WI38 (cell line): ENCODE measurements around the gene CROCC2.

Experiments used
- H3K4me3 ChIP-seq: 2 replicates; pipeline ENCODE4 v1.5.1; 2011; ENCODE audit warnings: low read depth, mild to moderate bottlenecking, control low read depth, low read length
- CTCF ChIP-seq: IDR thresholded peaks from 2 replicates; pipeline ENCODE4 v1.5.1; 2012; ENCODE audit warnings: low read depth, mild to moderate bottlenecking, control low read depth, low read length

CROCC2 gene

GRCh38 chr2:241041589-241042158, 135.5 kb downstream of the CROCC2 start:
- TF ChIP-seq CTCF, result no peak
- no peak overlapping the region for H3K4me3 ChIP-seq
